GM23248 (cell line): ENCODE data around the gene DNLZ. TPM values are rescaled to one million over a fixed set of nuclear protein-coding genes. Genes with fewer than 3 reads are reported as not detected.

Source experiments
- DNase-seq: peaks from one replicate; pipeline ENCODE4 v3.0.0-alpha.2; 2015
- H2AFZ ChIP-seq: fragments of 200-600 bp; sonication (generic); 2 replicates; pipeline ENCODE4 v1.6.1; 2016; ENCODE audit warnings: antibody characterized with exemption
- H3F3A ChIP-seq: fragments of 200-600 bp; sonication (generic); 2 replicates; pipeline ENCODE4 v1.6.1; 2016; ENCODE audit warnings: mild to moderate bottlenecking, antibody characterized with exemption, mixed run types; ENCODE audit not compliant: insufficient read depth
- H3K27ac ChIP-seq: fragments of 200-600 bp; sonication (generic); 2 replicates; pipeline ENCODE4 v1.5.1; 2016; ENCODE audit warnings: mild to moderate bottlenecking
- H3K27me3 ChIP-seq: fragments of 200-600 bp; sonication (generic); replicated peaks from 2 replicates; pipeline ENCODE4 v1.6.1; 2016; ENCODE audit warnings: mild to moderate bottlenecking; ENCODE audit not compliant: insufficient read depth
- H3K36me3 ChIP-seq: fragments of 200-600 bp; sonication (generic); 2 replicates; pipeline ENCODE4 v1.6.1; 2016; ENCODE audit warnings: low read depth, mild to moderate bottlenecking
- H3K4me1 ChIP-seq: fragments of 200-600 bp; sonication (generic); 2 replicates; pipeline ENCODE4 v1.6.1; 2016; ENCODE audit warnings: mild to moderate bottlenecking; ENCODE audit not compliant: insufficient read depth
- H3K4me2 ChIP-seq: fragments of 200-600 bp; sonication (generic); one replicate; pipeline ENCODE4 v1.6.1; 2016; ENCODE audit warnings: mild to moderate bottlenecking; ENCODE audit not compliant: unreplicated experiment
- H3K4me3 ChIP-seq: fragments of 200-600 bp; sonication (generic); 2 replicates; pipeline ENCODE4 v1.5.1; 2016; ENCODE audit warnings: mild to moderate bottlenecking
- H3K79me2 ChIP-seq: fragments of 200-600 bp; sonication (generic); 2 replicates; pipeline ENCODE4 v1.6.1; 2016; ENCODE audit warnings: mild to moderate bottlenecking; ENCODE audit not compliant: insufficient read depth
- H3K9ac ChIP-seq: fragments of 200-600 bp; sonication (generic); 2 replicates; pipeline ENCODE4 v1.6.1; 2016; ENCODE audit warnings: mild to moderate bottlenecking
- H3K9me2 ChIP-seq: fragments of 200-600 bp; sonication (generic); 2 replicates; pipeline ENCODE4 v1.6.1; 2016; ENCODE audit warnings: mixed run types, mild to moderate bottlenecking, moderate library complexity; ENCODE audit not compliant: insufficient read depth
- H3K9me3 ChIP-seq: fragments of 200-600 bp; sonication (generic); one replicate; pipeline ENCODE4 v1.6.1; 2017; ENCODE audit warnings: low read depth
- H4K20me1 ChIP-seq: fragments of 200-600 bp; sonication (generic); 2 replicates; pipeline ENCODE4 v1.6.0; 2016; ENCODE audit not compliant: insufficient read depth
- EZH2 ChIP-seq: fragments of 200-600 bp; sonication (generic); IDR thresholded peaks from 2 replicates; pipeline ENCODE4 v1.6.1; 2018; ENCODE audit warnings: antibody characterized with exemption, mild to moderate bottlenecking; ENCODE audit not compliant: insufficient read depth, poor library complexity, severe bottlenecking
- EZH2phosphoT487 ChIP-seq: fragments of 200-600 bp; sonication (generic); IDR thresholded peaks from 2 replicates; pipeline ENCODE4 v1.6.1; 2018; ENCODE audit warnings: antibody characterized with exemption, moderate library complexity, mild to moderate bottlenecking, low read depth; ENCODE audit not compliant: insufficient read depth
- WGBS, 2 experiments: methylation state at CpG; one replicate each; pipeline ENCODE4 v1.1.6; 2015 to 2017; ENCODE audit warnings: low lambda C conversion rate in 2 of 2, low coverage in 1 of 2; ENCODE audit errors: missing lambda C conversion rate in 2 of 2; 5-methylcytosine and 5-hydroxymethylcytosine counted together
- in situ Hi-C: fragments of 300-500 bp; cut with MboI; formaldehyde crosslinking; loops from 2 replicates; pipeline ENCODE4 v1.15.0; 2020
- polyA plus RNA-seq: library from polyadenylated mRNA; unstranded; fragments of >200 nt; fragmentation: Nextera tagmentation; extraction: Ambion mirVana; gene quantifications from 2 replicates; pipeline ENCODE4 v1.2.1, GENCODE V29; 2016
- total RNA-seq: library from RNA; depleted of rRNA; stranded (reverse); fragments of >200 nt; shearing (Covaris generic); gene quantifications from 2 replicates; pipeline ENCODE4 v1.2.3, GENCODE V29; 2014

Gene DNLZ
- total and polyA plus RNA-seq, 2 experiments from 2014 or later, result 27.1 to 49.8 TPM

DNA sequence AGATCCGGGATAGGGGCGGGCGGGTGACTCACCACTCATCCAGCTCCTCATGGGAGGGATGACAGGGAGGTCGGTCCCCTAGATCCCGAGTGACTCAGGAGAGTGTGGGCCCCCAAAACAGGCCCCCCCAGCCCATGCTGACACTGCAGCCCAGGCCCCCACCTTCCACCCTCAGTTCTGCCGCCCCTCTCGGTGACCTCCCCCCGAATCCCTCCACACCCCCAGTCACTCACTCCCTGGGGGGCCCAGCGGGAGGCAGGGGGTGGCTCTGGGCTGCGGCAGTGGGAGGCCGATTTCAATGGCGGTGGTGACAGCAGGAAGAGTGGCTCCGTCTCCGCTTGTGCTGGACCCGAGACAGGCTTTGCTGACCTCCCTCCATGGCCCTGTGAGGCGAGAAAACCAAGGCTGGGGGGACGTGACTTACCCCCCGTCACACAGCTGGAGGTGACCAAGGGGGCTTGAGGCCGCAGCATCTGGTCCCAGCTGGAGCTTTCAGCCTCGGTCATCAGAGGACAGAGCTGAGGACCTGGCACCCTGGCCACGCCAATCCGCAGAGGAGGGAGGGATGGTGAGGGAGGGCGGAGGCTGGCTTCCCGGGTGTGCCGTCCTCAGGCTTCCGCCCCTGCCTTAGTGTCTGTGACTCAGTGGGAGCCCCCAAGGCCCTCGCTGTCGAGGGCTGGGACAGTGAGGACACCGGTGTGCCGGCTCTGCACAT lies 27.2 kb downstream of the DNLZ start:
- no peaks in the 10 kb centered on the region; the same call in 1 of the 2 replicates for H3K36me3 ChIP-seq
- peak; percentile 46 for DNase-seq
- no peak overlapping the region for H3K9ac ChIP-seq
- H3K4me2 ChIP-seq, result no peak overlapping the region
- no peak overlapping the region for H2AFZ ChIP-seq
- TF ChIP-seq EZH2phosphoT487 (no peak), EZH2 (no peak)
- peaks cover 32% of the 10 kb centered on the region for H3K79me2 ChIP-seq
- H4K20me1 ChIP-seq, result no peaks in the 10 kb centered on the region
- no peaks in the 10 kb centered on the region for H3K4me1 ChIP-seq
- H3F3A ChIP-seq, result no peaks in the 10 kb centered on the region
- 83 to 94% methylated on average over 20 to 27 of the region's 30 CpGs for WGBS, 2 experiments
- H3K27ac ChIP-seq, result no peak overlapping the region
- H3K9me3 ChIP-seq, result no peaks in the 10 kb centered on the region
- no peak overlapping the region for H3K4me3 ChIP-seq
- in situ Hi-C loops, result no loop called here
- H3K27me3 ChIP-seq, result no peaks in the 10 kb centered on the region
- H3K9me2 ChIP-seq, result no peaks in the 10 kb centered on the region

GRCh38 chr9:136335296-136336155 lies 28.0 kb downstream of the DNLZ start:
- 89 to 90% methylated on average over 23 to 25 of the region's 26 CpGs for WGBS, 2 experiments
- Histone ChIP-seq H3K36me3 (no peaks in the 10 kb centered on the region; the same call in 1 of the 2 replicates), H2AFZ (no peak overlapping the region)

DNA sequence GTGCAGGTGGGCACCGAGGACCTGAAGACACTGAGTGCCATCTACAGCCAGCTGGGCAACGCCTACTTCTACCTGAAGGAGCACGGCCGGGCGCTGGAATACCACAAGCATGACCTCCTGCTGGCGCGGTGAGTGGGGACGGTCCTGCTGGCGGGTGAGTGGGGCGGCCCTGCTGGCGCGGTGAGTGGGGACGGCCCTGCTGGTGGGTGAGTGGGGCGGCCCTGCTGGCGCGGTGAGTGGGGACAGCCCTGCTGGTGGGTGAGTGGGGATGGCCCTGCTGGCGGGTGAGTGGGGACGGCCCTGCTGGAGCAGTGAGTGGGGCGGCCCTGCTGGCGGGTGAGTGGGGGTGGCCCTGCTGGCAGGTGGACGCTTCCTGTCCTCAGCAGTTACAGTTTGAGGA lies 29.0 kb downstream of the DNLZ start:
- Histone ChIP-seq H2AFZ (no peak overlapping the region), H3K4me1 (no peaks in the 10 kb centered on the region; the same call in 1 of the 2 replicates), H3K9me3 (no peaks in the 10 kb centered on the region), H3F3A (no peaks in the 10 kb centered on the region), H3K79me2 (peaks cover 49% of the 10 kb centered on the region), H3K4me3 (no peak overlapping the region), H3K4me2 (no peak overlapping the region), H3K27ac (no peak overlapping the region), H4K20me1 (no peaks in the 10 kb centered on the region), H3K9ac (no peak overlapping the region), H3K27me3 (no peaks in the 10 kb centered on the region), H3K9me2 (no peaks in the 10 kb centered on the region), H3K36me3 (no peaks in the 10 kb centered on the region; the same call in 1 of the 2 replicates)
- TF ChIP-seq EZH2 (no peak), EZH2phosphoT487 (no peak)
- in situ Hi-C loops, result no loop called here
- WGBS, 2 experiments, result 94 to 95% methylated on average over 18 to 21 of the region's 21 CpGs
- no peak for DNase-seq

More at GRCh38 chr9:136335296-136336155, 28.0 kb downstream of the DNLZ start:
- no peaks in the 10 kb centered on the region for H3K27me3 ChIP-seq
- H3K27ac ChIP-seq, result no peak overlapping the region
- no peak overlapping the region for H3K4me2 ChIP-seq
- no peaks in the 10 kb centered on the region for H4K20me1 ChIP-seq
- in situ Hi-C loops, result no loop called here
- no peaks in the 10 kb centered on the region for H3F3A ChIP-seq
- peaks cover 39% of the 10 kb centered on the region for H3K79me2 ChIP-seq
- no peaks in the 10 kb centered on the region for H3K9me2 ChIP-seq
- H3K9ac ChIP-seq, result no peak overlapping the region
- no peak overlapping the region for H3K4me3 ChIP-seq
- no peaks in the 10 kb centered on the region for H3K9me3 ChIP-seq
- H3K4me1 ChIP-seq, result no peaks in the 10 kb centered on the region
- DNase-seq, result no peak
- TF ChIP-seq EZH2 (no peak), EZH2phosphoT487 (no peak)

DNA sequence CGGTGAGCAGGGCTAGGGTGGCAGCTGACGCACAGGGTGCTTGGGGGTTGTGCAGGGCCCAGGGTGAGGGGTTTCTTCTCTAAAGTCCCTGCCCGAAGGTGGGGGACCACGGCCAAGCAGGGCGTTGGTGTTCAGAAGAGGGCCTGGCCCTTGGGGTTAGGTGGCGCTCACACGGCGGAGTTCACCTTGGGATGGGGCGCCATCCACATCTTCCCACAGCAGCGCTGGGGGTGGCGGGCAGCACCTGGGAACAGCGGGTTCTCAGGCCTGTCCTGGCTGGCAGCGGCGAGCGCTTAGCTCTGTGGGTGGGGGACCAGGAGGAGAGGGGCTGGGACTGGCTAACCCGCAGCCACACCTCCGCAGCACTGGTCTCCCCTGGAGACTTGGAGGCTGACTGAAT lies 30.1 kb downstream of the DNLZ start:
- H3F3A ChIP-seq, result no peaks in the 10 kb centered on the region
- WGBS, 2 experiments, result 92 to 94% methylated on average over 11 to 17 of the region's 17 CpGs
- H3K9me3 ChIP-seq, result no peaks in the 10 kb centered on the region
- H3K9ac ChIP-seq, result no peak overlapping the region
- peaks cover 60% of the 10 kb centered on the region for H3K79me2 ChIP-seq
- no peak overlapping the region for H2AFZ ChIP-seq
- no peaks in the 10 kb centered on the region for H4K20me1 ChIP-seq
- no peak for DNase-seq
- no peaks in the 10 kb centered on the region for H3K27me3 ChIP-seq
- H3K4me1 ChIP-seq, result peaks cover 7% of the 10 kb centered on the region; the same call in 1 of the 2 replicates
- in situ Hi-C loops, result no loop called here
- no peak overlapping the region for H3K27ac ChIP-seq
- no peak overlapping the region for H3K4me2 ChIP-seq
- H3K36me3 ChIP-seq, result no peaks in the 10 kb centered on the region
- no peak overlapping the region for H3K4me3 ChIP-seq
- TF ChIP-seq EZH2 (no peak), EZH2phosphoT487 (no peak)
- no peaks in the 10 kb centered on the region for H3K9me2 ChIP-seq
